Mesendoderm (in vitro differentiated cells): ENCODE data around the gene SVOP.

Experiments
- DNase-seq: peaks from one replicate; pipeline ENCODE4 v3.0.0; 2013
- H2AK5ac ChIP-seq: 2 replicates; pipeline ENCODE4 v1.6.1; 2013; ENCODE audit warnings: low read length, inconsistent platforms
- H2BK120ac ChIP-seq: 2 replicates; pipeline ENCODE4 v1.6.1; 2013; ENCODE audit warnings: low read depth, mild to moderate bottlenecking, low read length, moderate library complexity, mixed read lengths
- H2BK15ac ChIP-seq: replicated peaks from 2 replicates; pipeline ENCODE4 v1.6.1; 2013; ENCODE audit warnings: low read depth, mild to moderate bottlenecking, moderate library complexity
- H2BK5ac ChIP-seq: 2 replicates; pipeline ENCODE4 v1.6.1; 2013; ENCODE audit warnings: low read length, inconsistent platforms
- H3K18ac ChIP-seq: 2 replicates; pipeline ENCODE4 v1.6.1; 2013; ENCODE audit warnings: mild to moderate bottlenecking, low read length, mixed read lengths
- H3K23ac ChIP-seq: one replicate; pipeline ENCODE4 v1.6.1; 2013; ENCODE audit warnings: low read length
- H3K27ac ChIP-seq: 2 replicates; pipeline ENCODE4 v1.5.1; 2013; ENCODE audit warnings: low read depth, mild to moderate bottlenecking, inconsistent platforms, low read length, moderate library complexity
- H3K27me3 ChIP-seq: 2 replicates; pipeline ENCODE4 v1.6.1; 2013; ENCODE audit warnings: low read length, control low read depth, mild to moderate bottlenecking, inconsistent platforms; ENCODE audit not compliant: insufficient read depth, poor library complexity
- H3K36me3 ChIP-seq: 2 replicates; pipeline ENCODE4 v1.6.1; 2013; ENCODE audit warnings: low read length, inconsistent platforms; ENCODE audit not compliant: control insufficient read depth, insufficient read depth
- H3K4ac ChIP-seq: one replicate; pipeline ENCODE4 v1.6.1; 2013; ENCODE audit warnings: low read depth, mild to moderate bottlenecking, low read length, moderate library complexity
- H3K4me1 ChIP-seq: 2 replicates; pipeline ENCODE4 v1.6.1; 2013; ENCODE audit warnings: low read depth, low read length, inconsistent platforms; ENCODE audit not compliant: control insufficient read depth
- H3K4me2 ChIP-seq: 2 replicates; pipeline ENCODE4 v1.6.1; 2013; ENCODE audit warnings: low read length
- H3K4me3 ChIP-seq: 2 replicates; pipeline ENCODE4 v1.5.1; 2013; ENCODE audit warnings: mild to moderate bottlenecking, low read length
- H3K56ac ChIP-seq: one replicate; pipeline ENCODE4 v1.6.1; 2013; ENCODE audit warnings: low read length
- H3K79me1 ChIP-seq: 2 replicates; pipeline ENCODE4 v1.6.1; 2013; ENCODE audit warnings: low read length, inconsistent platforms
- H3K79me2 ChIP-seq: 2 replicates; pipeline ENCODE4 v1.6.1; 2013; ENCODE audit warnings: mild to moderate bottlenecking, low read length; ENCODE audit not compliant: control insufficient read depth, insufficient read depth
- H3K9ac ChIP-seq: 2 replicates; pipeline ENCODE4 v1.6.1; 2013; ENCODE audit warnings: low read length, inconsistent platforms
- H4K5ac ChIP-seq: one replicate; pipeline ENCODE4 v1.6.1; 2013; ENCODE audit warnings: low read length
- H4K8ac ChIP-seq: one replicate; pipeline ENCODE4 v1.6.1; 2013; ENCODE audit warnings: low read depth, mild to moderate bottlenecking, control low read depth, low read length, moderate library complexity
- WGBS: extraction: QIAGEN DNeasy Blood & Tissue Kit; methylation state at CpG from one replicate; pipeline ENCODE4 v1.1.7; 2013; ENCODE audit warnings: low lambda C conversion rate, missing lambda C conversion rate; ENCODE audit not compliant: insufficient coverage; ENCODE audit errors: extremely low coverage; 5-methylcytosine and 5-hydroxymethylcytosine counted together

Gene SVOP

GRCh38 chr12:108977360-108977759, 43.5 kb downstream of the SVOP start:
- H3K4me1 ChIP-seq, result no peaks in the 10 kb centered on the region
- no peak overlapping the region for H3K4ac ChIP-seq
- H2BK15ac ChIP-seq, result no peak overlapping the region
- H3K79me1 ChIP-seq, result no peaks in the 10 kb centered on the region
- no peaks in the 10 kb centered on the region for H3K27me3 ChIP-seq
- no peak overlapping the region for H3K9ac ChIP-seq
- 100% methylated on average over 1 of the region's 4 CpGs for WGBS
- DNase-seq, result no peak
- no peak overlapping the region for H3K27ac ChIP-seq
- no peak overlapping the region for H3K23ac ChIP-seq
- no peak overlapping the region for H2BK120ac ChIP-seq
- H3K56ac ChIP-seq, result no peak overlapping the region
- no peak overlapping the region for H3K18ac ChIP-seq
- H3K36me3 ChIP-seq, result no peaks in the 10 kb centered on the region
- no peaks in the 10 kb centered on the region for H3K79me2 ChIP-seq
- no peak overlapping the region for H4K8ac ChIP-seq
- no peak overlapping the region for H4K5ac ChIP-seq
- no peak overlapping the region for H3K4me3 ChIP-seq
- H2AK5ac ChIP-seq, result no peak overlapping the region
- no peak overlapping the region for H3K4me2 ChIP-seq
- no peak overlapping the region for H2BK5ac ChIP-seq

- no peak overlapping the region for H2AK5ac ChIP-seq
- no peak overlapping the region for H4K5ac ChIP-seq
- no peak overlapping the region for H2BK15ac ChIP-seq
- H3K9ac ChIP-seq, result no peak overlapping the region
- no peak overlapping the region for H3K4me2 ChIP-seq
- H3K36me3 ChIP-seq, result no peaks in the 10 kb centered on the region
- no peak overlapping the region for H2BK120ac ChIP-seq
- H2BK5ac ChIP-seq, result no peak overlapping the region
- H3K79me2 ChIP-seq, result no peaks in the 10 kb centered on the region
- no peaks in the 10 kb centered on the region for H3K79me1 ChIP-seq
- H3K4me3 ChIP-seq, result no peak overlapping the region
- no peak for DNase-seq
- no peak overlapping the region for H3K23ac ChIP-seq
- no peak overlapping the region for H3K56ac ChIP-seq
- no CpG with 5 or more reads among the region's 2 CpGs for WGBS
- H3K27ac ChIP-seq, result no peak overlapping the region
- H4K8ac ChIP-seq, result no peak overlapping the region
- no peak overlapping the region for H3K4ac ChIP-seq
- no peaks in the 10 kb centered on the region for H3K4me1 ChIP-seq
- H3K27me3 ChIP-seq, result no peaks in the 10 kb centered on the region
- H3K18ac ChIP-seq, result no peak overlapping the region
Observed at GRCh38 chr12:108975024-108975593, 45.8 kb downstream of the SVOP start.

- Histone ChIP-seq H3K9ac (no peak overlapping the region), H2BK120ac (no peak overlapping the region), H3K36me3 (no peaks in the 10 kb centered on the region), H3K27ac (no peak overlapping the region), H3K23ac (no peak overlapping the region), H2BK5ac (no peak overlapping the region), H3K4me2 (no peak overlapping the region), H3K4me1 (no peaks in the 10 kb centered on the region), H3K18ac (no peak overlapping the region), H3K27me3 (no peaks in the 10 kb centered on the region), H3K4ac (no peak overlapping the region), H4K8ac (no peak overlapping the region), H3K79me1 (no peaks in the 10 kb centered on the region), H4K5ac (no peak overlapping the region), H2BK15ac (no peak overlapping the region), H3K4me3 (no peak overlapping the region), H3K56ac (no peak overlapping the region), H2AK5ac (no peak overlapping the region), H3K79me2 (no peaks in the 10 kb centered on the region)
- no peak for DNase-seq
- no CpG with 5 or more reads among the region's 4 CpGs for WGBS
Observed at GRCh38 chr12:108973629-108974152, 47.2 kb downstream of the SVOP start.

GRCh38 chr12:108972358-108972757, 48.5 kb downstream of the SVOP start:
- Histone ChIP-seq H3K36me3 (no peaks in the 10 kb centered on the region), H3K9ac (no peak overlapping the region), H3K79me1 (no peaks in the 10 kb centered on the region), H3K79me2 (no peaks in the 10 kb centered on the region), H3K27me3 (no peaks in the 10 kb centered on the region), H4K8ac (no peak overlapping the region), H2BK120ac (no peak overlapping the region), H4K5ac (no peak overlapping the region), H2AK5ac (no peak overlapping the region), H3K56ac (no peak overlapping the region), H3K4ac (no peak overlapping the region), H2BK15ac (no peak overlapping the region), H3K23ac (no peak overlapping the region), H3K4me3 (no peak overlapping the region), H3K18ac (no peak overlapping the region), H3K27ac (no peak overlapping the region), H3K4me2 (no peak overlapping the region), H3K4me1 (no peaks in the 10 kb centered on the region), H2BK5ac (no peak overlapping the region)
- DNase-seq, result no peak
- WGBS, result no CpG with 5 or more reads among the region's 9 CpGs

- Histone ChIP-seq H3K27ac (no peak overlapping the region), H4K8ac (no peak overlapping the region), H3K4ac (no peak overlapping the region), H3K4me3 (no peak overlapping the region), H3K9ac (no peak overlapping the region), H4K5ac (no peak overlapping the region), H3K79me2 (no peaks in the 10 kb centered on the region), H3K56ac (no peak overlapping the region), H3K36me3 (no peaks in the 10 kb centered on the region), H3K4me1 (no peaks in the 10 kb centered on the region), H3K27me3 (no peaks in the 10 kb centered on the region), H2AK5ac (no peak overlapping the region), H3K4me2 (no peak overlapping the region), H3K23ac (no peak overlapping the region), H3K18ac (no peak overlapping the region), H2BK120ac (no peak overlapping the region), H2BK5ac (no peak overlapping the region), H2BK15ac (no peak overlapping the region), H3K79me1 (no peaks in the 10 kb centered on the region)
- no CpG with 5 or more reads among the region's 2 CpGs for WGBS
- no peak for DNase-seq
Observed at GRCh38 chr12:108969622-108970021, 51.2 kb downstream of the SVOP start.
